Stimulated activated CD8-positive, alpha-beta memory T cell treated with anti-CD3 and anti-CD28 coated beads, Interleukin-4, amount 100 ng/mL, for 48 hours (primary cell): ENCODE results near the gene MSI1.

Experiments
- DNase-seq: peaks from one replicate; pipeline ENCODE4 v3.0.0-alpha.2; 2020

Gene MSI1

DNA sequence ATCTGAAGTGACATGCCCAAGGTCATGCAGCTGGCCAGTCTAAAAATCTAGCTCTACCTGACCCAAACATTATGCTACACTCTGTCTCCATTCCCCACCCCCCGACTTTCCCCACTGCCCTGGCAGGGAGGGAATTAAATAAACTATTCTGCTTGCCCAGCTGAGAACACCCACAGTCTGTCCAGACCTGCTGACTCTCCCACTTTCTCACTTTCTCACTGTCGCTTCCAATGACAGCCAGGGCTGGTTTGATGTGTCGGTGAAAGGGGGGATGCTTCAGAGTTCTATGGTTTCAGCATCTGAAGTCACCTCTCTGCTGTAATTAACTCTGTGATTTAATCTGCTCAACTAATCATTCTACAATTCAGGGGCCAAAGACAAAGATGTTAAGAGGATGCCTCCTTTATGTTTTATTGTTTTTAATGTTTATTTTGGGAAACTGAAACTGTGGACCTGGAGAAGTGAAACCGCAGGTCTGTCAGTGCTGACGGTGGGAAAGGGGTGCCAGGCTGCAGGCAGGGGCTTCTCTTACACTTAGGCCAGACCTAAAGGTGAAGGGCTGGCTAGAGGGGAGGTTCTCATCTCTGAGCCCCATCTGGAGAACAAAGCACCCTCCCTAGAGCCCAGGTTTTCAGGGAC lies 8.1 kb upstream of the MSI1 start:
- DNase-seq = no peak

DNA sequence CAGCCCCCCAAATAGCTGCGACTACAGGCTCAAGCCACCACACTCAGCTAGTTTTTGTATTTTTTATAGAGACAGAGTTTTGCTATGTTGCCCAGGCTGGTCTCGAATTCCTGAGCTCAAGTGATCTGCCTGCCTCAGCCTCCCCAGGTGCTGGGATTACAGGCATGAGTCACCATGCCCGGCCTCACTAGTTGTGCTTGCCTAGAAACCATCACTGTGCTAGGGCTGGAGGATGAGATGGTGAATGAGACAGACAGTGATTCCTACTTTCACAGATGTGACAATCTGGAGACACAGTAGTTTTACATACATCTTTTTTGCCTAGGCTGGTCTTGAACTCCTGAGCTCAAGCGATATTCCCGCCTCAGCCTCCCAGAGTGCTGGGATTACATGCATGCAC lies 7.5 kb upstream of the MSI1 start:
- no peak for DNase-seq

DNA sequence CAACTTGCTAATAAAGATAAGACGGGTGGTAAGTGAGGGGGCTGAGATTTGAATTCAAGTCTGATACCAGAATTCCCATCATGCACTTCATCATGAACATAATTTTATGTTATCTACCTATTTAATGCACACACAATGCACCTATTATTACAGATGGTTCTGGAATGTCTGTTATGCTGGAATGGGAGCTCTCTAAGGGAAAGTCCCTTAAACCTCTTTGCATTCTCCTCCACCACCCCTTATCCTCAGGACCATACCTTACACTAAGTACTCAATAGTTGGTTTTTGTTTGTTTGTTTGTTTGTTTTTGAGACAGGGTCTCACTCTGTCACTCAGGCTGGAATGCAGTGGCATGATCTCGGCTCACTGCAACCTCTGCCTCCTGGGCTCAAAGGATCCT lies 7.0 kb upstream of the MSI1 start:
- no peak for DNase-seq

DNA sequence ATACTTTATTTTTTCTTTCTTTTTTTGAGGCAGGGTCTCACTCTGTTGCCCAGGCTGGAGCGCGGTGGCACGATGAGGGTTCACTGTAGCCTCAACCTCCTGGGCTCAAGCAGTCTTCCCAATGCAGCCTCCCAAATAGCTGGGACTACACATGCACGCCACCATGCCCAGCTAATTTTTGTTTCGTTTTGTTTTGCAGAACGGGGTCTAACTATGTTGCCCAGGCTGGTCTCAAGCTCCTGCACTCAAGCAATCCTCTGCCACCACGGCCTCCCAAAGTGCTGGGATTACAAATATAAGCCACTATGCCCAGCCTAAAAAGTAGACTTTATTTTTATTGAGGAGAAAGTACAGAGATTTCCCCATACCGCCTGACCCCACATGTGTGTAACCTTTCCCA lies 4.7 kb upstream of the MSI1 start:
- no peak for DNase-seq

DNA sequence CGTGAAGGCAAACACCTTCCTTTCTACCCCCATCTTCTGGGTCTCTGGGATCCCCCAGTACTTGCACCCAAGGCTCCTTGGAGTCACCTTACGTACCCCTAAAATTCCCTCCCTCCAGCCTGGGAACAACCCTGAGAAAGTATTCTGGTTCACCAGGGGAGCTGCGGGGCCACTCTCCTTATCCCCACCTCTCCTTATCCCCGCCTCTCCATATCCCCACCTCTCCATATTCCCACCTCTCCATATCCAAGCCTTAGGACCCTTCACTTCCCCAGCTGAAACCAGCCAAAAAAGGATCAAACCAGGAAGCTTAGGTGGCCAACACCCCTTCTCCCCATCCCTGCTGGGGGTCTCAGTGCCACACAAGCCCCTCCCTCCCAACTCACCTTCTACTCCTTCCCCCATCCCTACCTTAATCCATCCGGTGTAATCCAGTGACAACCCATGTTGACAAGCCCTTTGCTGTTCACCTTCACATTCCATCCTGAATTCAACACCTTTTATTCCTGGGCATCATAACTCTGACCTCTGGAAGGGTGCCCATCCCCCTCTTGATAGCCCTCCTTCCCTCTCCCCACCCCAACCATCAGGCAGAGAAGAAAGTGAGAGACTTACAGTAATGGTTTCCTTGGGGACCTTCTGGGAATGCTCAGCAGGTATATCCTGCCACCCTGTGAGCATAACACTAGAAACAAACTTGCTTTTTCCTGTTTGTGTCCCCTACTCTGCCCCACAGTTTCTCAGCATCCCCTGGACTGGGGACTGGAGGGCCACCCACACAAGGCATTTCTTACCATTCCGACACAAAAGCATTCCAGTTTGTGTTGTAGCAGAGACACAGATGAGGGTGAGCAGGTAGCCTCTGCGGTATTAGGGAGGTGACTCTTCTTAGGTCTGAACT lies 1.6 kb upstream of the MSI1 start:
- no peak for DNase-seq

DNA sequence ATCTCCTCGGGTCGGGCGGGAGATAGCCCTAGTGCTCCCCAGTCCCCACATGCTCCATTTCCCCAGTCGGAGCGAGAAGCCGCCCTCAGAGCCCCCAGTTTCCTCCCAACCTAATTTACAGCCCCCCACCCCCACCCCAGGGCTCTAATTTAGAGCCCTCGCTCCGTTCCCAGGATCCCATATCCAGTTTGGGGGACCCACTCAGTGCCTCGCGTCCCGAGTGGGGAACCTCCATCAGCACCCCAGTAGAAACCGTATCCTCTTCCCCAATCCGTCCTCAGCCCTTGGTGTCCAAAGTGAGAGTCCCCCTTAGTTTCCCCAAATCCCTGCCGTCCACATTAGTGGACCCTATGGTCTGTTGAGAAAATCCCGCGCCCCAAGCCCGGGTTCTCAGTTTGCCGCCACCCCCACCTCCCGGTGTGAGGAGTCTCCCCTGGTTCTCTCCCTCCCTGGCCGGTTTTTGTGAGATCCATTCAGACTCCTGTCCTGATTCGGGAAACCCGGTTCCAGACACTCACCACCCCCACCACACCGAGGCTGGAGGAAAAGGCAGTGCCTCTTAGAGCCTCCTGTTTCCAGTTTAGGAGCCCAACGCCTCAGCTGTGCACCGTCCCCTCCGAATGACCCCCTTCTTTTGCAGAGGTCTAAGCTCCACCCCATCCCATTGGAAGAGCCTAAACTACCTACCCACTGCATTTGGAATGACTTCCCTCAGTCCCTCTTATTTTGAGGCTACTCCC lies 809 bp upstream of the MSI1 start:
- DNase-seq = no peak

DNA sequence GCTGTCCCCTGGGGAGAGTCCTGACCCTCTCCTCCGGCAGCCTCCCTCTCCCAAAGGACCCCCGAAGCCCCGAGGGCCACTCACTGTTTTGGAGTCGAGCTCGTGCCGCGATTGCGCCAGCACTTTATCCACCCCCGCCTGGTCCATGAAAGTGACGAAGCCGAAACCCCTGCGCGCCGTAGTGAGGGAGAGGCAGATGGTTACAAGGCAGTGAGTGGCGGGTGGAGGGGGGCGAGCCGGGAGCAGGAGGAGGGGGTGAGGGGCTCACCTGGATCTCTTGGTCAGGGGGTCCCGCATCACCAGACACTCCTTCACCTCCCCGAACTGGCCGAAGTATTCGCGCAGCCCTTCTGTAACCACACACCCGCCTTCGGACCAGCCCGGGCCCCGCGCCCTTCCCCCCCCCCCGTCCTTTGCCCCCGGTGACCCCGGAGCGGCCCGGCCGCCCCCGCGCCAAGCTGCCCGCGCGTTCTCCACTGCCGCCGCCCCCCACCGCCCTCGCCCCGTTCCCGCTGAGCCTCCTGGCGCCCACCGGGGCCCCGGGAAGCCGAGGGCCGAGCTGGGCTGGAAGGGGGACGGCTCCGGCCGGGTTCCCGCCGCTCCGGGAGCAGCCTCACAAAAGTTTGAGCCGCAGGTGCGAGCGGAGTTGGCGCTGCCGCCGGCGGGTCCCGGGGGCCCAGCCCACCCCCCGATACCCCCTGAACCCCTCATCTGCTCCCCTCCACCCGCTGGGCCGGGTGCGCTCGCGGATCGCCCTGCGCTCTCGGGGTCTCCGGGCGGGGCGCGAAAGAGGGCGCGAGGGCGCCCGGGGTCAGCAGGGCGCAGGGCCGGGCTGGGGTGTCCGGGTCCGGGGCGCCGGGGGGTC lies 808 bp downstream of the MSI1 start:
- peak; percentile 69 for DNase-seq

DNA sequence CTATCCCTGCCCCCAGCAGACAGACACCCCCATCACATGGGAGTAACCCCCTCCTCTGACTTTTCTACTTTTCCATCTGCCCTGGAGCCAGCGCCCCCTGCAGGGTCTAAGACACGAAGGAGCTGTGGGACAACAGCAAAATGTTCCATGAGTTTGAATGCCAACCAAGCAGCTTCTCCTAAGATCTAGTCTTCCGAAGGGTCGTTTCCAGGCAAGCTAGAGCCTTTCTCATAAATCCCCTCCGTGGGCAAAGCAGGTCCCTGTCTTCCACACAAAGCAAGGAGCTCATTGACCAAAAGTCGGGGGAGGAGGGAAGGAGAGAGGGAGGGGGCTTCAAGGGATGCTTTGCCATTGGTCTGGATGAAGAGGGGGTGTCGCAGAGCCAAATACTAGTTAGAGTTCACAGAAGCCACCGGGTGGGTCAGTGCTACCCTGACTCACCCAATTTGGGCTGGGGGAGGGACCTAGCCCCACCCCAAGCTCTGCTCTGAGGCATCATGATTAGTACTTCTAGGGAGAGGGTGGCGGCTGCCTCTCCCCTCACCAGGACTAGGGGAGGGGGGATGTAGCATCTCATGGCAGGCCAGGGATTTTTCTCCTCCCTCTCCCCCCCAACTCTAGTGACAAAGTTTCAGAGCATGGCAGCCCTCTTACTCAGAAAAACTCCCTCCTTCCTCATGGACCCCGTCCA lies 1.6 kb downstream of the MSI1 start:
- no peak for DNase-seq

DNA sequence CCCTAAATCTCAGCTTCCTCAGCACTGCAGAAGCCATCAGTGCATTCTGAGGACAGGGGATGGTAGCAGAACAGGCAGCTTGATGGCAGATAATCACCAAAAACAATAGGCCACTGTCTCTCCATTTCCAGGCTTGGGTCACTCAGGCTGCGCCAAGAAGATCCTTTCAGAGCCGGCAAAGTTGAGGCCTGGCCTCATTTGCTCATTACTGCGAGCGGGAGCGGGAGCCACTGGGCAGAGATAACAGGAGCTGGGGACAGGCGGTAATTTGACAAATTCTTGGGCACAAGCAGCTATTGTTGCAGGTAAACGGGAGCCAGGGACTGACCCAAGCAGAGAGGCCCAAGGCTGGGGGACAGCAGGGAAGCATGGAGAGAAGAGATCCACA lies 2.1 kb downstream of the MSI1 start:
- DNase-seq = no peak

DNA sequence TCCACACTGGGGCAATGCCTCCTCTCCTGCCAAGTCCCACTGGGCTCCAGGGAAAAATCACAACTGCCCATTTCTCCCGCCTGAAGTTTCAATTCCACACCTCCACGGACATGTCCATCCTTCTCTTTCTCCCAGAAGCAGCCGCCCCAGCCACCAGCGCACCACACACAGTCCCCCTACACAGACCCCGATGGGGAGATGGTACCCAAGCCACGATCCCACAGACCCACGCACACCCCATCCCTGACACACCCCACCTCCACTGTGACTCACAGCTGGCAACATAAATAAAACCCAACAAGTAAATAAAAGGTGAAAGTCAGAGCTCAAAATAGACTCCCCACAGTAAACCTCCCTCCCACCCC lies 2.6 kb downstream of the MSI1 start:
- DNase-seq = no peak

DNA sequence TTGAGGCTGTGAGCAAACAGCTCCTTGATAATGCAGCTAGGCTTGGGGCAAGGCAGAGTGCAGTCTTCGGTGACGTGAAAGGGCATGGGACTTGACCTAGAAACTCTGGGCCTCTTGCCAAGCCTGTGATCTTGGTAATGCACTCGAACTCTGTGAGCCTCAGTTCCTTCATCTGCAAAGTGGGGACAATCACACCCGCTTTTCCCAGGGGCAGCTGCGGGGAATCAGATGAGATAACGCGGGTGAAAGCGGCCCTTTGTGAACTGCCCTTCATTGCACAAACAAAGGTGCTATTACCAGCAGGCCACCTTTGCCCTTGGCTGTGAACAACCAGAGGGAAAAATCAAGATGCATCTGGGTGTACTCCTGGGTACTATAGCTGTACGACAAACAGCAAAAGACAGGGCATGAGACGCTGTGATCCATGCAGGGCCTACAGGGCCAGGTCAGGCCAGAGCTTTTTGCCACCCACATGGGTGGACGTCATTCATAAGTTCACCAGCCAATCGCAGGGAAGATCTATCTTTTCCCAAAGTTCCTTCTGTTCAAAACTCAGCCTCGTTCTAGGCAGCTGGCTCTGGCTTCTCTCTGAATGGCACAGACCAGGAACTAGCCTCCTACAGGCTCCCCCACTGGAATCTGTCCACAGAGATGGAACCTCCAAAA lies 3.2 kb downstream of the MSI1 start:
- no peak for DNase-seq

DNA sequence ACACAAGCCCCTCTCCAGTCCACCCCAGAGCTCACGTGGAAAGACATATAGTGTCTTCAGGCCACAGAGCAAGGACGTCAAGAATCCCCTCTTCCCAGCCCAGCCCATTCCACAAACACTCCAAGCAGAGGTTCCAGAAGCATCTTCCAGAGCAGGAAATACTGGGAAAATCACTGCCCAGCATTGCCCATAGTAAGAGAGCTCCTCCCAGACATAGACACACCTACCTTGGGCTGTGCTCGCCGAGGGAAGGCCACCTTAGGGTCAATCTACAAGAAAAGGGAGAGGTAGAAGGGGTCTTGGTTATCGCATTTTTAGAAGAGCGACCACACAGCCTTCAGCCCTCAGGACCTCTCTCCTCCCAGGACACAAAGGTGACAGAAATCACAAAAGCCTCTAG lies 4.5 kb downstream of the MSI1 start:
- no peak for DNase-seq

DNA sequence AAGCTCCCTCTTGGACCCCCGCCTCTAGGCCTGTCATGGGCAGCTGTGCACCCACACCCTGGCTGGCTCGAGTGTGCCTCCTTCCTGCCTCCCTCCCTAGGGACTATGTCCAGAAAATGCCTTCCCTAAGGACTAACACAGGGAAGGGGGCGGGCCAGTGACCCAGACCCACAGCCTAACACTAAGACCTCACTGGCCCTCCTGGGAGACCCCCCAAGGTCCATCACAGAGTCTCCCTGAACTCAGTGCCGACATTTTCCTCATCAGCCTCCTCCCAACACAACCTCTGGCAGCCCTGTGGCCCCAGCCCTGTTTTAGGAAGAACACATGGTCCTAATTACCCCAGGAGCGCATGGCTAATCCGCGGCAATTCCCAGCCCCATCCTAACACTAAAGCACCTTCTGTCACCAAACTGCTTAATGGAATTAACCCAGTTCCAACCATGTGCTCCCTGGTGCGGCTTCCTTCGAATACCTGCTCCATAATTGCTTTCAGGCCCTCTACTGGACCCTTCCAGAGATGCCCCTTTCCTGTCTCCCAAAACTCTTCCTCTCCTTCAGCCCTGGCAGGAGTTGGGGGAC lies 5.6 kb downstream of the MSI1 start:
- DNase-seq = no peak

DNA sequence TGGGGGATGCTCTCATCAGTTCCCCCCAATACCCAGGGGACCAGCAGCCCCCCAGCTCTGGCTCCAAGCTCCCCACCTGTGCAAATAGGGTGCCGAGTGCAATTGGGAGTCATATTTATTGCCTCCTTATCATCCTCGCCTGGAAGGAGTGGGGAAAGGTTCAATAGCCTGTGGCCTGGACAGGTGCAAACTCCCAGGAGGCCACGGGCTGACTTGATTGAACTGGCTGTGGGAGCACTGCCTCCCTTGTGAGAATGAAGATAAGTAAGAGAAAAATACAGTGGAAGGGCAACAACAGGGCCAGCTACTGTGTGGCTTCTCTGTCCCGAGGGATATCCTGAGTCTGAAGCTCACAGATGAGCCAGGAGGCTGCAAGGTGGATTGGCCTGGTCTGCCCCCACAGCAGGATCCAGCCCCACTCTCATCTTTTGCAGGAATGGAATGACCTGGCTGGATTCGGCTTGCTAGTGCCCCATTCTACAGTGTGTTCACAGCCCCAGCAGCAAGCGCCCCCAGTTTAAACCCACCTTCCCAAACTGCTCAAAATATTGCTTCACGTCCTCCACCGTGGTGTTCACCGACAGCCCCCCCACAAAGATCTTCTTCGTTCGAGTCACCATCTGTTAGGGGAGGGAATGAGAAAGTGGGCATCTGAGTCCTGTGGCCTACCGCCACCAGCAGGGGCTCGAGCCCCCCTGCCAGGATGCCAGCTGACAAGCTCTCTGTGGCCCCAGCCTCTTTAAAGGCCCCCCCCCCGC lies 6.3 kb downstream of the MSI1 start:
- DNase-seq = no peak

DNA sequence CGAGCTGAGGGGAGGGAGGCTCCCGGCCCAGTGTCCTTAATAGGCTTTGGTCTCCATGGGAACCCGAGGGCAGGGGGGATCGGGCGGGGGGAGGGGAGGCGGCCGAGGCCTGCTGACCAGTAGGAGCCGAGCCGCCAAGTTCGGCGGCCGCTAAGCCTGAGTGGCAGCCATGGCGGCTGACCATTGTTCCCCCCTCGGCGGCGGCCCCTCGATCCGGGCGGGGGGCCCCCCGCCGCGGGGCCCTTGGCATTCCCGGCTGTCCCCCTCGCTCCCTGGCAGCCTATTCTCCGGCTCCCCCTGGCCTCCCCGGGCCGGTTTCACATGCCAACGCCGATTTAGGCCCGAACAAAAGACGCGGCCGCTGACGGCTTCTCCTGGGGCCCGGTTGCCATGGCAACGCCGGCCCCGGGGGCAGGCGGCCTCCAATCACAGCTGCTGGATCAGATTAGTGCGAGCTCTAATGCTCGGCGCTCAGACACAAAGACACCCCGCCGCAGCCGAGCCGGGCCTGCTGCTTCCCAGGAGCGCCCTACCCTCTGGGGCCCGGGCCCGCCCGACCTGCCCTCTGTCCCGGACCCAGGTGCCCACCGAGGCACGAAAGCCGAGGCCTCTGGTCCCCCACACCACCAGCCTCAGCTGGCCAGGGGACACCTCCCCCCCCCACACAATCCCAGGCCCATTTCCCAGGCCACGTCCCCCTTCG lies 7.3 kb downstream of the MSI1 start:
- DNase-seq = no peak

DNA sequence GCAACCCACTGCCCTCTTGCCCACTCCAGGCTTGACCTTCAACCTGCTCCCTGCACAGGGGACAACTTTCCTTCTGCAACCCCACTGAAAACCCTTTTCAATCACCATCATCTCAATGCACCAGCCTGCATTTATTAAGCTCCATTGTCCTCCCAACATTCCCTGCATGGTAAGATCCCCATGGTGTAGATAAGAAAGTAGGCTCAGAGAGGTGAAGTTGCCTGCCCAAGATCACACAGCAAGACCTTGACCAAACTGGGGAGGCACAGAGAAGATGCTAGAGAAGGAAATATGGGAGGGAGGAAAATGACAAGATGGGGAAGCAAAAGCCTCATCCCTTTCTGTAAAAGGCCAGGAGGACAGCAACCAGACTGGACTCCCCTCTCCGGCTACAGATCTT lies 9.8 kb downstream of the MSI1 start:
- no peak for DNase-seq

DNA sequence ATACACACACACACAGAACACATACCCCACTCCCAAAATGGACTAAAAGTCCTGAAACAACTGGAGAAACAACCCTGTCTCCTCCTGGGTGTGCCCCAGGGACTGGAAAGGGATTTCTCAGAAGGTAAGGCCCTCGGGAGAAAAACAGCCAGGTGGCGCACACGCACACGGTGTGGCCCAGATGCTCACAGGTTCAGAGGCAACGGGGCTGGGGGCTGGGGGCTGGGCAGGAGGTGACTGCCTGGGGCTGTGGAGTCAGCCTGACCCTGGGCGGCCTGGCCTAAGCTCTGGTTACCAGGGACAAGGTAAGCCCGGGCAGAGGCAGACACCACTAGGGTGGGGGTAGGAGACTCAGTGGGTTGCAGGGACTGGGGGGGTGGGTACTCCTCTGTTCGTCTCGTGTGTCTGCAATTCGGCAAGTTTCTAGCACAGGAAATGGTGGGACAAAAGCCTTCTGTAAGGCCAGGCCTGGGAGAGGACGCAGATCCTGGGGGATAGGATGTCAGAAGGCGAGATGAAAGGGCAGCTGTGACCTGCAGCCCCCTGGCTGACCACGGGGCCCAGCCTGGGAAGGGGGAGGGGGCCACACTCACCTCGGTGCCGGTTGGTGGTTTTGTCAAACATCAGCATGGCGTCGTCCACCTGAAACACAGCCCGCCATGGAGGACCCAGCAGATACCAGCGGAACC lies 10.4 kb downstream of the MSI1 start:
- no peak for DNase-seq

DNA sequence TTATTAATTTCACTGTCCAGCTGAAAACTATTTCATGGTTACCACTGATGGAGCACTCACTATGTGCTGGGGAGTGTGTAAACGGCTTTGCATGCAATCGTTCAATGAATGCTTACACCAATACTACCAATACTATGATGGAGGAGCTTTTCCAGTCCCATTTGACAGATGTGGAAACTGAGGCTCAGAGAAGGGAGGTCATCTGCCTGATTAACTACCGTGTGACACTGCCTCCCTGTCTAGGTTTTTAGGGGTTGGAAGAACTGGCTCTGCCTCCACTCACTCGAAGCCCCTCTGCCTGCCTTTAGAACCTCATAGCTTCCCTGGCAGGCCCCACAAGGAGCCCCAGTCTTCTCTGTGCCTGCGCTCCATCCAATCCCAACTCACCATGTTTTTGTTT lies 11.9 kb downstream of the MSI1 start:
- DNase-seq = no peak

DNA sequence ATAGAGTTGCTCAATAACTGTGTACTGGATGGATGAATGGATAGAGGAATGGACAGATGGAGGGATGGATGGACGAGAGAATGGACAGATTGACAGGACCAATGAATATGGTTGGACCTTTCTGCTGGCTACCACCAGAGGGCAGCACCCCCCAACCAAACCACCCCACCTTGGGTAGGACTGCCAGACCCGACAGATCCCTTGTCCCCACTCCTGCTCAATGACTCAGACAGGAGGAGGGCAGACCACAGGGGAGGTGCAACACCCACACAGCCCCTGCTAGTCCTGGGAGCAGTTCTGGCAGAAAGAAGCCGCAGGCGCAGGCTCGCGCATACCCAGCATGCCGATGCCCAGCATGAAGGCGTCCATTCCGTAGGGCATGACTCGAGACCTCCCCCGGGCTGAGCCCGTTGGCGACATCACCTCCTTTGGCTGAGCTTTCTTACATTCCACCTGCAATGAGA lies 12.4 kb downstream of the MSI1 start:
- peak; percentile 86 for DNase-seq
